HepG2 (cell line): ENCODE measurements around the gene TPCN2. TPM values are rescaled to one million over a fixed set of nuclear protein-coding genes. Genes with fewer than 3 reads are reported as not detected.

ENCODE experiments used
- BORCS8-MEF2B ChIP-seq: sonication (generic); formaldehyde crosslinking; IDR thresholded peaks from 2 replicates; pipeline ENCODE4 v1.8.0; 2022; ENCODE audit warnings: mild to moderate bottlenecking, missing genetic modification reagents
- CREB1 ChIP-seq, 2 experiments: fragments of 450-650 bp in 1 of 2; IDR thresholded peaks; 2 replicates each; pipeline ENCODE4 v1.6.1; 2016 to 2017; ENCODE audit warnings: control low read depth in 1 of 2, mild to moderate bottlenecking in 1 of 2, missing compliant biosample characterization in 1 of 2, missing genetic modification characterization in 1 of 2
- ELF3 ChIP-seq: IDR thresholded peaks from 2 replicates; pipeline ENCODE4 v1.6.1; 2016; ENCODE audit warnings: missing genetic modification reagents, missing compliant biosample characterization
- ERF ChIP-seq: IDR thresholded peaks from 2 replicates; pipeline ENCODE4 v1.6.1; 2018; ENCODE audit warnings: missing biosample characterization, missing genetic modification reagents
- HDAC6 ChIP-seq: fragments of 200-600 bp; sonication (generic); IDR thresholded peaks from 2 replicates; pipeline ENCODE4 v1.7.0; 2017; ENCODE audit warnings: mild to moderate bottlenecking, antibody characterized with exemption, low read length, low read depth
- JUND ChIP-seq: sonication (generic); formaldehyde crosslinking; IDR thresholded peaks from 2 replicates; pipeline ENCODE4 v1.8.0; 2022; ENCODE audit warnings: mild to moderate bottlenecking, missing genetic modification reagents
- KDM4B ChIP-seq: sonication (generic); formaldehyde crosslinking; IDR thresholded peaks from 2 replicates; pipeline ENCODE4 v1.4.0; 2020; ENCODE audit warnings: missing genetic modification reagents
- KDM5A ChIP-seq: fragments of 200-600 bp; sonication (generic); IDR thresholded peaks from 2 replicates; pipeline ENCODE4 v1.7.0; 2018; ENCODE audit warnings: antibody characterized with exemption, mild to moderate bottlenecking, low read length, borderline replicate concordance
- MATR3 ChIP-seq: sonication (generic); formaldehyde crosslinking; IDR thresholded peaks from 2 replicates; pipeline ENCODE4 v1.4.0; 2020; ENCODE audit warnings: missing genetic modification reagents
- POLR2A ChIP-seq, 2 experiments: IDR thresholded peaks; 2 replicates each; pipeline ENCODE4 v1.6.1; 2011; ENCODE audit warnings: low read depth in 2 of 2, low read length in 2 of 2, mild to moderate bottlenecking in 1 of 2, moderate library complexity in 1 of 2; ENCODE audit not compliant: insufficient read depth in 1 of 2
- PRMT3 ChIP-seq: sonication (generic); formaldehyde crosslinking; IDR thresholded peaks from 2 replicates; pipeline ENCODE4 v1.8.1; 2022; ENCODE audit warnings: low read depth, mild to moderate bottlenecking, moderate library complexity, missing genetic modification reagents, borderline replicate concordance
- SKI ChIP-seq: fragments of 450-650 bp; IDR thresholded peaks from one replicate; pipeline ENCODE4 v1.6.1; 2018; ENCODE audit warnings: mild to moderate bottlenecking; ENCODE audit not compliant: partially characterized antibody
- TBX2 ChIP-seq: sonication (generic); formaldehyde crosslinking; IDR thresholded peaks from 2 replicates; pipeline ENCODE4 v1.5.0; 2020; ENCODE audit warnings: missing genetic modification reagents, mild to moderate bottlenecking, borderline replicate concordance
- ZNF335 ChIP-seq: sonication (generic); formaldehyde crosslinking; IDR thresholded peaks from 2 replicates; pipeline ENCODE4 v1.4.0; 2020; ENCODE audit warnings: missing genetic modification reagents
- ZNF451 ChIP-seq: sonication (generic); formaldehyde crosslinking; IDR thresholded peaks from 2 replicates; pipeline ENCODE4 v1.5.0; 2020; ENCODE audit warnings: mild to moderate bottlenecking, missing genetic modification reagents
- ZNF891 ChIP-seq: sonication (generic); formaldehyde crosslinking; IDR thresholded peaks from 2 replicates; pipeline ENCODE4 v1.5.0; 2020; ENCODE audit warnings: mild to moderate bottlenecking, missing genetic modification reagents
- ZSCAN29 ChIP-seq: sonication (generic); formaldehyde crosslinking; conservative IDR thresholded peaks from 2 replicates; pipeline ENCODE4 v1.4.0; 2020; ENCODE audit warnings: mild to moderate bottlenecking, missing genetic modification reagents
- polyA plus RNA-seq, 8 experiments: library from polyadenylated mRNA; depleted of rRNA in 3 of 8; stranded (reverse) in 7 of 8; unstranded in 1 of 8; fragments of >200 nt; fragmentation: Illumina TruSeq in 4 of 8; extraction: Trizol in 4 of 8; gene quantifications; 2 replicates each; pipeline versions ENCODE4 v1.2.1 to v1.2.3, GENCODE V29; 2011 to 2016; ENCODE audit warnings: low read depth in 4 of 8, missing spikeins in 1 of 8, mixed read lengths in 1 of 8; ENCODE audit not compliant: insufficient read depth in 1 of 8
- total RNA-seq, 5 experiments: library from RNA; depleted of rRNA; stranded (reverse); fragments of >200 nt; fragmentation: Illumina TruSeq; extraction: Trizol; gene quantifications; 2 replicates each; pipeline ENCODE4 v1.2.3, GENCODE V29; 2016; ENCODE audit warnings: low read depth in 1 of 5
- TF ChIP-seq, protein P1 (sequence below): sonication (generic); formaldehyde crosslinking; IDR thresholded peaks from 2 replicates; pipeline ENCODE4 v1.4.0; 2020; ENCODE audit warnings: missing genetic modification reagents
- TF ChIP-seq, protein P2 (sequence below): sonication (generic); formaldehyde crosslinking; conservative IDR thresholded peaks from 2 replicates; pipeline ENCODE4 v1.8.1; 2023; ENCODE audit warnings: missing genetic modification reagents
- TF ChIP-seq, protein P3 (sequence below): sonication (generic); formaldehyde crosslinking; IDR thresholded peaks from 2 replicates; pipeline ENCODE4 v1.5.1; 2020; ENCODE audit warnings: missing genetic modification reagents, mild to moderate bottlenecking, borderline replicate concordance
- TF ChIP-seq, protein P4 (sequence below): sonication (generic); formaldehyde crosslinking; IDR thresholded peaks from 2 replicates; pipeline ENCODE4 v1.5.1; 2020; ENCODE audit warnings: mild to moderate bottlenecking, missing genetic modification reagents
- TF ChIP-seq, protein P5 (sequence below): sonication (generic); formaldehyde crosslinking; IDR thresholded peaks from 2 replicates; pipeline ENCODE4 v1.8.1; 2023; ENCODE audit warnings: mild to moderate bottlenecking, missing genetic modification reagents, borderline replicate concordance

TPCN2 gene
- total and polyA plus RNA-seq, 2 of the 13 experiments (the other 11 are each of a cell fraction or from before 2014, with no cell fraction given), result 5.6 to 5.9 TPM

DNA sequence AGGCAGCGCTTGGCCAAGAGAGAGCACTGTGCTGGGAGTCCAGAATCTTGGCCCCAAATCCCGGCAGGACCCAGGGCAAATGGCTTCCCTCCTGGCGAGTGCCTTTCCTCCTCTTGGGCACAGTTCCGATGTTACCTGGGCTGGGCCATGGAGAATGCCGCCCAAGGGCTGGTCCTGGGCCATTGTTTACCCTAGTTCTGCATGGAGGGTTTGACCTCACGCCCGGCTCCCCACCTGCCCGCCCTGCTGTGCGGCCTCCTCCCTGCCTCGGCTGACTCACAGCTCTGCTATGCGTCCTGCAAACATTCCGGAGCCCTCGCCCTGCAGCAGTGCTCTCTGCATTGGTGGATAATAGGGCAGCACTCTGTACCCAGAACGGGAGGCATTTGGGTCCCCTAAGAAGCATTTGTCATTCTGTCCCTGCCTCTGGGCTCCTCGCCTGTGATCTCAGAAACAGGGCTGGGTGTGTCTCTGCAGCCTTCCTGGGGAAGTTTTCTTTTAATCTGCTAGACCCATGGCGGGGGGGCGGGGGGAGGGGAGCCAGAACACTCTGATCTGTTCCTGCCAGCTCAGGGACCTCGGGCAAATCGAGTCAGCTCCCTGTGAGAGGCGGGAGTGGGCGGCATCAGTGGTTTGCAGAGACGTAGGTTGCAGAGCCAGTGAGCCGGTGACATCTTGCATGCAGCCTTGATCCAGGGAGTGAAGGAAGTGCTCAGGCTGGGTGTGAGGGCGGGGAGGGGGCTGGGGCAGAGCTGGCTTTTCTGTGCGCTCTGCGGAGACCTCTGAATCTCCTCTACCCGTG lies 74.1 kb downstream of the TPCN2 start (continued):
- no peak for TF ChIP-seq HDAC6
- TF ChIP-seq ZSCAN29, result no peak
- TF ChIP-seq ELF3, result 0 out of 2 replicates have a peak, but pooled peaks have one; percentile 29
- TF ChIP-seq, protein P1, sequence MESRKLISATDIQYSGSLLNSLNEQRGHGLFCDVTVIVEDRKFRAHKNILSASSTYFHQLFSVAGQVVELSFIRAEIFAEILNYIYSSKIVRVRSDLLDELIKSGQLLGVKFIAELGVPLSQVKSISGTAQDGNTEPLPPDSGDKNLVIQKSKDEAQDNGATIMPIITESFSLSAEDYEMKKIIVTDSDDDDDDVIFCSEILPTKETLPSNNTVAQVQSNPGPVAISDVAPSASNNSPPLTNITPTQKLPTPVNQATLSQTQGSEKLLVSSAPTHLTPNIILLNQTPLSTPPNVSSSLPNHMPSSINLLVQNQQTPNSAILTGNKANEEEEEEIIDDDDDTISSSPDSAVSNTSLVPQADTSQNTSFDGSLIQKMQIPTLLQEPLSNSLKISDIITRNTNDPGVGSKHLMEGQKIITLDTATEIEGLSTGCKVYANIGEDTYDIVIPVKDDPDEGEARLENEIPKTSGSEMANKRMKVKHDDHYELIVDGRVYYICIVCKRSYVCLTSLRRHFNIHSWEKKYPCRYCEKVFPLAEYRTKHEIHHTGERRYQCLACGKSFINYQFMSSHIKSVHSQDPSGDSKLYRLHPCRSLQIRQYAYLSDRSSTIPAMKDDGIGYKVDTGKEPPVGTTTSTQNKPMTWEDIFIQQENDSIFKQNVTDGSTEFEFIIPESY (CRISPR knock-in tag), result peak; percentile 50; the same call in 1 of the 2 replicates
- TF ChIP-seq MATR3 (CRISPR knock-in tag), result no peak
- 0 out of 2 replicates have a peak, but pooled peaks have one; percentile 28 for TF ChIP-seq ERF (CRISPR knock-in tag)
- TF ChIP-seq BORCS8-MEF2B (CRISPR knock-in tag), result no peak
- no peak for TF ChIP-seq KDM4B
- TF ChIP-seq PRMT3, result no peak
- TF ChIP-seq, protein P2, sequence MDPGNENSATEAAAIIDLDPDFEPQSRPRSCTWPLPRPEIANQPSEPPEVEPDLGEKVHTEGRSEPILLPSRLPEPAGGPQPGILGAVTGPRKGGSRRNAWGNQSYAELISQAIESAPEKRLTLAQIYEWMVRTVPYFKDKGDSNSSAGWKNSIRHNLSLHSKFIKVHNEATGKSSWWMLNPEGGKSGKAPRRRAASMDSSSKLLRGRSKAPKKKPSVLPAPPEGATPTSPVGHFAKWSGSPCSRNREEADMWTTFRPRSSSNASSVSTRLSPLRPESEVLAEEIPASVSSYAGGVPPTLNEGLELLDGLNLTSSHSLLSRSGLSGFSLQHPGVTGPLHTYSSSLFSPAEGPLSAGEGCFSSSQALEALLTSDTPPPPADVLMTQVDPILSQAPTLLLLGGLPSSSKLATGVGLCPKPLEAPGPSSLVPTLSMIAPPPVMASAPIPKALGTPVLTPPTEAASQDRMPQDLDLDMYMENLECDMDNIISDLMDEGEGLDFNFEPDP (CRISPR knock-in tag), result no peak
- TF ChIP-seq CREB1 (IDR thresholded peaks at IDR 0.05), result no peak
- no peak for TF ChIP-seq CREB1 (CRISPR knock-in tag; IDR thresholded peaks at IDR 0.05)
- no peak for TF ChIP-seq ZNF335
- TF ChIP-seq ZNF891 (CRISPR knock-in tag), result no peak
- TF ChIP-seq, protein P3, sequence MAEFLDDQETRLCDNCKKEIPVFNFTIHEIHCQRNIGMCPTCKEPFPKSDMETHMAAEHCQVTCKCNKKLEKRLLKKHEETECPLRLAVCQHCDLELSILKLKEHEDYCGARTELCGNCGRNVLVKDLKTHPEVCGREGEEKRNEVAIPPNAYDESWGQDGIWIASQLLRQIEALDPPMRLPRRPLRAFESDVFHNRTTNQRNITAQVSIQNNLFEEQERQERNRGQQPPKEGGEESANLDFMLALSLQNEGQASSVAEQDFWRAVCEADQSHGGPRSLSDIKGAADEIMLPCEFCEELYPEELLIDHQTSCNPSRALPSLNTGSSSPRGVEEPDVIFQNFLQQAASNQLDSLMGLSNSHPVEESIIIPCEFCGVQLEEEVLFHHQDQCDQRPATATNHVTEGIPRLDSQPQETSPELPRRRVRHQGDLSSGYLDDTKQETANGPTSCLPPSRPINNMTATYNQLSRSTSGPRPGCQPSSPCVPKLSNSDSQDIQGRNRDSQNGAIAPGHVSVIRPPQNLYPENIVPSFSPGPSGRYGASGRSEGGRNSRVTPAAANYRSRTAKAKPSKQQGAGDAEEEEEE (CRISPR knock-in tag), result no peak
- no peak for TF ChIP-seq POLR2A (IDR thresholded peaks at IDR 0.05; ENCODE audit: insufficient read depth in 1 of 2, low read depth in 2 of 2, low read length in 2 of 2)
- TF ChIP-seq TBX2, result peak; percentile 65; the same call in 1 of the 2 replicates
- TF ChIP-seq SKI, result no peak
- peak; percentile 100 for TF ChIP-seq JUND (CRISPR knock-in tag)
- TF ChIP-seq, protein P4, sequence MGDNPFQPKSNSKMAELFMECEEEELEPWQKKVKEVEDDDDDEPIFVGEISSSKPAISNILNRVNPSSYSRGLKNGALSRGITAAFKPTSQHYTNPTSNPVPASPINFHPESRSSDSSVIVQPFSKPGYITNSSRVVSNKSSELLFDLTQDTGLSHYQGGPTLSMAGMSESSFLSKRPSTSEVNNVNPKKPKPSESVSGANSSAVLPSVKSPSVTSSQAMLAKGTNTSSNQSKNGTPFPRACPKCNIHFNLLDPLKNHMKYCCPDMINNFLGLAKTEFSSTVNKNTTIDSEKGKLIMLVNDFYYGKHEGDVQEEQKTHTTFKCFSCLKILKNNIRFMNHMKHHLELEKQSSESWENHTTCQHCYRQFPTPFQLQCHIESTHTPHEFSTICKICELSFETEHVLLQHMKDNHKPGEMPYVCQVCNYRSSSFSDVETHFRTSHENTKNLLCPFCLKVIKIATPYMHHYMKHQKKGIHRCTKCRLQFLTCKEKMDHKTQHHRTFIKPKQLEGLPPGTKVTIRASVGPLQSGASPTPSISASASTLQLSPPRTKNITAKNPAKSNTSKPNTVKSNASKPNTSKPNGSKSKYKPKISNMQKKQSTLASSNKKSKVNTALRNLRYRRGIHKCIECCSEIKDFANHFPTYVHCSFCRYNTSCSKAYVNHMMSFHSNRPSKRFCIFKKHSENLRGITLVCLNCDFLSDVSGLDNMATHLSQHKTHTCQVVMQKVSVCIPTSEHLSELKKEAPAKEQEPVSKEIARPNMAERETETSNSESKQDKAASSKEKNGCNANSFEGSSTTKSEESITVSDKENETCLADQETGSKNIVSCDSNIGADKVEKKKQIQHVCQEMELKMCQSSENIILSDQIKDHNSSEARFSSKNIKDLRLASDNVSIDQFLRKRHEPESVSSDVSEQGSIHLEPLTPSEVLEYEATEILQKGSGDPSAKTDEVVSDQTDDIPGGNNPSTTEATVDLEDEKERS (CRISPR knock-in tag), result no peak
- no peak for TF ChIP-seq ZNF451 (CRISPR knock-in tag)
- TF ChIP-seq, protein P5, sequence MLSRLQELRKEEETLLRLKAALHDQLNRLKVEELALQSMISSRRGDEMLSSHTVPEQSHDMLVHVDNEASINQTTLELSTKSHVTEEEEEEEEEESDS (CRISPR knock-in tag), result no peak
- no peak for TF ChIP-seq KDM5A
